GM21390 (cell line): ENCODE measurements around the gene CPA5.
"Not testable (repeated sequence)": the region's sequence is repeated elsewhere in the genome, so short reads cannot be mapped to it uniquely, and the experiment has no call there.

Experiments
- ATAC-seq: cut with Tn5 transposase; IDR thresholded peaks from one replicate; pipeline ENCODE4 v1.9.1; 2021; ENCODE audit not compliant: unreplicated experiment

The CPA5 gene, protein sequence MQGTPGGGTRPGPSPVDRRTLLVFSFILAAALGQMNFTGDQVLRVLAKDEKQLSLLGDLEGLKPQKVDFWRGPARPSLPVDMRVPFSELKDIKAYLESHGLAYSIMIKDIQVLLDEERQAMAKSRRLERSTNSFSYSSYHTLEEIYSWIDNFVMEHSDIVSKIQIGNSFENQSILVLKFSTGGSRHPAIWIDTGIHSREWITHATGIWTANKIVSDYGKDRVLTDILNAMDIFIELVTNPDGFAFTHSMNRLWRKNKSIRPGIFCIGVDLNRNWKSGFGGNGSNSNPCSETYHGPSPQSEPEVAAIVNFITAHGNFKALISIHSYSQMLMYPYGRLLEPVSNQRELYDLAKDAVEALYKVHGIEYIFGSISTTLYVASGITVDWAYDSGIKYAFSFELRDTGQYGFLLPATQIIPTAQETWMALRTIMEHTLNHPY

DNA sequence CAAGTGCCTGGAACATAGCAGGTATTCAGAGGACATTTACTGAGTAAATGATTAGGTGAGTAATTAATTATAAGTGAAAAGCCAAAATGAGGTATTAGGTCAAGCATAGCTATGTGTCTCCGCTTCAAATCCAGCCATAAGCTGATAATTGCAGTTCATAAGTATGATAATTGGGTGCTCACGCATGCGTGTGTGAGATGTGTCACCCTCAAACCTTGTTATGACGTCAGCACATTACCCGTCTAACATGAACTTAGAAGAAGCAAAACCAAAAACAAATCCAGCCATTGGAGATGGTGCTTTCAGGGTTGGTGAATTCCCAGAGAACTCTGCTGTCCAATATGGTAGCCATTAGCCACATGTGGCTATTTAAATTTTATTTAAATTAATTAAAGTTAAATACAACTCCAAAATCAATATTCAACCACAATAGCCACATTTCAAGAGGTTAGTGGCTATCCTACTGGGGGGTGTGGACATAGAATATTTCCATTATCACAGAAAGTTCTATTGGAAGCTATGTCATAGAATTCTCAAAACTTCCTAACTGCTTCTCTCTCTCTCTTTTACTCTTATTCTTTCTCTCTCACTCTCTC is at the start of gene CPA5:
TSS of gene CPA5 (plus strand) at position 546 of the 596 bp plus-strand sequence. CDS start 1,670 bp downstream, outside the sequence.
- ATAC-seq: no peak

DNA sequence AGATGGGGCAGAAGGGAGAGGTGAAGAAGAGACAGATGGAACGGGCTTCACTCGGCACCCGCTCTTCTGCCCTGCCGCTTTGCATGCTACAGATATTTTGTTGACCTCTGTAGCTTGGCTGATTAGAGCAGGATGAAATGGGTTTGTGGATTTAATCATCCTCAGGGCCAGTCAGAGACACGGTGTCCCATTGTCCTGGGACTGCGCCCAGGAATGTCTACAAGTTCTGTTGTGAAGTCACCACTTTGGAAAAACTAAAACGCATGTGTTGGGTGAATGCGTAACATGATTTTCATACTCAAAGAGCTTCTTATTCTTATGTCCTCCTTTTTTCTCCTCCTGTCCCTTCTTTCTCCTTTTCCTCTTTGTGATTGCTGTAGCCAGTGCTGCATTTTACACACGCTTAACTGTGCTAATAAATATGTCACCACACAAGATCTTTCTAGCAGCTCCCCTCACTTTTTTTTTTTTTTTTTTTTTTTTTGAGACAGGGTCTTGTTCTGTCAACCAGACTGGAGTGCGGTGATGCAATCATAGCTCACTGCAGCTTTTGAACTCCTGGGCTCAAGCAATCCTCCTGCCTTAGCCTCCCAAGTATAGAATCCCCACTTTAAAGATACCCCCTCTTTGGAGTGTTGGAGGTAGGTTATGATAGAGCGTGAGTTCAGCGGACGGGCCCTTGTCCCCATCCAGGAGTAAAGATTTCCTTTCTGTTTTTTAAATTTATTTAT is 48.2 kb upstream of the CPA5 start:
- ATAC-seq: no peak

DNA sequence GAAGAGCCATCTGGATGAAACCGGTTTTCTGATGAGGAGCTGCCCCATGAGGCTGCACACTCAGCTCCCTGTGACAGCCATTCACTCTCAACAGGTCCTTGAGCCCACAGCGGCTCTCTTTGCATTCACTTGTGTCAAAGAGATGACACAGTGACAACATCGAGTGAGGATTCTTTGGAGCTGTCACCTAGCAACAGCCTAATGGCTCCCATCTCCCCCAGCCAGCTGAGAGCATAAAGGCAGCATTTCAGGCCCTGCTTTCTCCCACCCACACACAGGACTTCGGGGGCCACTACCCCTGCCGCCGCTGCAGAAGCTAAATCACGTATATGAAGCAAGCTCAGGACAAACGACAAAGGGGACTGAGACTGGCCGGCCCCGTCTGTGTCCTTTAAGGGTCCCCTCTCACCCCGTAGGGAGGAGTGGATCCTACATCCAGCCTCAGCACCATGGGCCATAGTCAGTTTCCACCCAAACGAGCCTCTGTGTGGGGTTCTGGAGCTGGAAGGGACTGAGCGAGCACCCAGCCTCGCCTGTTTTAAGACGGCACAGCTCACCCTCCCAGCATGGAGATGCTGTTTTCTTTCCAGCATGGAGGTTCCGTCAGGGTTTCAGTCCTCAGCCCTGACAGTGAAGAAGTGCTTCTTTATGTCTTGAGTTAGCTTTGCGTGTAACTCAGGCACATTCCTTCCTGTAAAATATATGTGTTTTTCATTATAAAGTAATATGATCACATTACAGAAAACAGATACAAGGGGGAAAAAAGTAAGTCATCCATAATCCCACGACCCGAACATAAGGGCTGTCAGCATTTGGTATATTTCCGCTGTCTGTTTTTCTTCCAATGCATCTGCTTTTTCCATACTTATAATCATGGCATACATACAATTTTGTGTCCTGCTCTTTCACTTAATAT is 46.7 kb upstream of the CPA5 start:
- no peak for ATAC-seq

DNA sequence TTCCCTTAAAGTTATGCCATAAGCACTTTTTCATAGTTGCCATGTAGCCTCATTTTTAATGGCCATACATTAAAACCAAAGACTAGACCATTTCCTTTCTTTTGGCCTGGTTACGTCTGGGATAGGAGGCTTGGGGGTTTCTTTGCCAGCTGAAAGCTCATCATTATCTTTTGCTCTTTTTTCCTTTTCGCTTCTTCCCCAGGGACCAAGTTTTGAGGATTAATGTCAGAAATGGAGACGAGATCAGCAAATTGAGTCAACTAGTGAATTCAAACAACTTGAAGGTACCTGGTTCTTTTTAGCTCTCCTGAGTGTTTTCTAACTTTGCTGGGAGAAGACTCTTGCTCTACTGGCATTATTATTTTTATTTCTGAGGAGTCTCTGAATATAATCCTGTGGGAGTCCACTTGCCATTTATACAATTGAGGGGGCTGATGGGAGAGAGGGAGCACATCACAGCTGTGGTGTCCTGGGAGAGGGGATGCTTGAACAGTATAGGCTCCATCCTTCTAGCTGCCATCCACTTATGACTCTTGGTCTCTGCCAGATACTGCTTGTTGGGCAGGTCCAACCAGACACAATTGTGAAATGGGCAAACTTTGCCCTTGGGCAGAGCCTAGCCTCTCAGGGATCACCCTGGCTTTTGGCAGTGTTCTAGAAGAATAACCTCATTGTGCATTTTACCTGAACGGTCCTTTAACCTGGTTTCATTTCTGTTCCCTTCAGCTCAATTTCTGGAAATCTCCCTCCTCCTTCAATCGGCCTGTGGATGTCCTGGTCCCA is 45.9 kb upstream of the CPA5 start:
- no peak for ATAC-seq

DNA sequence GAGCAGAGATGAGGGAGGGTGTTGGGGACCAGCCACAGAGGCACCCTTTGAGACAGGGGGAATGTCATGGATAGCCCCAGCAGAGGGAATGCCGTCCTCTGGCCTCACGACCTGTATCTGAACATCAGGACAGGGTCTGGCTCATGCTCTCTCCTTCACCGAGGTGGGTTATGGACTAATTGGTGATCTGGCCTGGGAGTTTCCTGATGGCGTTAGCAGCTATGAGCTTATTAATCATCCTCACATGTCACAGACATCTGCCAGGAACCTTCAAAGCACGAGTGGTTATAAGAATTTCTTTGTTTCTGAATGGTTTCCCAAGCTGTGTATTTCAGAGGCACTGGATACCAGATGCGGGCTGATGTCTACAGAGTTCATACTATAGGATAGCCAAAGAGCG is 44.8 kb upstream of the CPA5 start:
- no peak for ATAC-seq

DNA sequence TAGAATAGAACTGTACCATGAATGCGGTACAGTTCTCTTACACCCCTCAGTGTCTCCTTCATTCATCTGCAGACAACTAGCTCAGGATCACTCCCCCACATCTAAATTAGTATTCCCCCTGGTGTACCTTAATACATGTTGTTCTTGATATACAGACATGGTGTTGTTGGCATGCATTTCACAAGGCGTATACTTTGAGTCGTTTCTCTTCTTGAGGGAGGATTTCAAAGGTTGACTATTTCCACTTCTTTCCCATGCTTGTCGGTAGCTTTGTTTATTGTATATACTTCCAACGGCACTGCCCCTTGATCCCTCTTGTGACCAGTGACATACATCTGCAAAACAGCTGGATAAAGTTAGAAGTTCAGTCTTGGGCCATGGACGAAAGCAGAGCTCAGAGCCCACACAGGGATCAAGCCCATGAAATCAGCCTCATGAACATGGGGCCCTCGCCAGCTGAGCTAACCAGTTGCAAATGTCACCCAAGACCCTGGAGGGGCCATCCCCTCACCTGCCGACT is 43.1 kb upstream of the CPA5 start:
- no peak for ATAC-seq

DNA sequence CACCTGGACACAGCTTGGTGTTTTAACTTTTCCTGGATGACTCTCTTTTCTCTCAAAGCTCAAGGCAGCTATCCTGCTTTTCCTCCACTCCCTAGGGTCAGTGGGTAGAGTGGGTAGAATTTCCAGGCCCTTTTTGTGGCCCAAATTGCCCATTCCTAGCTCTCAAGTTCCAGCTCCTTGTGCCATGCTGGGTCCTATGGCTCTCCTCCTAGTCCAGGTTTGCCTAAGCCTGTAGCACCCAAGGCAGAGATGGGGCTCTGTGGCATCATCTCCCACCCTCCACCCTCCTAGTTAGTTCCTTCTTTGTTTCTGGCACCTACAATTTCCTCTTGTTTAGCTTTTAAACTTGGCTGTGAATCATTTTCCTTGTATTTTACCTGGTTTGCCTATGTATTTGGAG is 42.0 kb upstream of the CPA5 start:
- no peak for ATAC-seq

DNA sequence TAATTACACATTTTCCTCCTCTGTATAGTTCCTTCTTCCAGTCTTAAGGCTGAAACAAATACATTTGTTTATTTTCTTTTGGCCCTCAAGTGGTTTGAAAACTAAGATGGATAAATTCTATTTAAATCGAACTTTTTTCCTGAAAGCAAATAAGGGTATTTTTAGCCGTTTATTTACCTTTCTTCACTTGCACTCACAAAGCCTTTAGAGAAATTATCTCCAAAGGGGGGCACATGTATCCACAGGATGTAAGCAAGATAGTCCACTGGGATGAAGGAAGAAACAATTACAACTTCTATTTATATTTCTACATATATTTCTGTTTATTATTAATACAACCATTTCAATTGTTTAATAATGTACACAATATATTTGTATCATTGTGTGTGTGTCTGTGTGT is 41.5 kb upstream of the CPA5 start:
- ATAC-seq: no peak

DNA sequence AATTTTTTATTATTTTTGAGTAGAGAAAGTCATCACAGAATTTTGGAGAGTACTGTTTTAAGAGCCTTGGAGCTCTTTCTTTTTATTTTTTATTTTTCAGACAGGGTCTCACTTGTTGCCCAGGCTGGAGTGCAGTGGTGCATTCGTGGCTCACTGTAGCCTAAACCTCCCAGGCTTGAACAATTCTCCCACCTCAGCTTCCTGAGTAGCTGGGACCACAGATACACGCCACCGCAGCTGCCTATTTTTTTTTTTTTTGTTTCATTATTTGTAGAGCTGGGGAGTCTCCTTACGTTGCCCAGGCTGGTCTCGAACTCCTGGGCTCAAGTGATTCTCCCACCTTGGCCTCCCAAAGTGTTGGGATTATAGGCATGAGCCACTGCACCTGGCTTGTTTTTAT is 41.1 kb upstream of the CPA5 start:
- ATAC-seq: no peak

DNA sequence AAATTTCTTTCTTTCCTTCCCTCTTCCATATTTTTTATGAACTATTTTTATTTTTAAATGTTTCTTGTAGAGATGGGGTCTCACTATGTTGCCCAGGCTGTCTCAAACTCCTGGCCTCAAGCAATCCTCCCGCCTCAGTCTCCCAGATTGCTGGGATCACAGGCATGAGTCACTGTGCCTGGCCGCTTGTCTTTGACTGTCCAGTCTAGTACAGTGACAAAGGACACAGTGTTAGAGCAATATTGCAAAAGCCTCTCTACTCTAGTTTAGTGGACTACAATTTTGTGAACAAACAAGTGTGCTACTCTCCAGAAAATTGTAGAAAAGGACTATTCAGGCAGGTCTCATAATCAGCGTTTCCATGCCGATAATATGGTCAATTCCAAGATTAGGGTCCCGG is 40.6 kb upstream of the CPA5 start:
- ATAC-seq: no peak

DNA sequence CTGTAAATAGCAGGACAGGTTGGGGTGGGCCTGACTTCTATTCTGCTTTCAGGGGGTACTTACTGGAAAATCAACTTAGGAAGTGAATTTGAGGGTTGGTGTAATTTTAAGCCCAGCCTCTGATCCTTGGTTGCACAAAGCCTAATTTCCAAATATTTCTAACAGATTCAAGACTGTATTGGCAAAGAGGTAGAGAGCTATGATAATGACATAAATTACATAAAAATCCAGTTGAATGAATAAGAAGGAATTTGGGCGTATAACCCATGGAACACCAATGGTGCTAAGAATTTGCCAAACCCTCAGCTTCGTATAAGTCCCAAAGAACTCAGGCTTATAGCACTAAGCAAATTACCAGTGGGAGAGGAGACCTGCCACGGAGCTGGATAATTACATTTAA is 39.7 kb upstream of the CPA5 start:
- no peak for ATAC-seq

DNA sequence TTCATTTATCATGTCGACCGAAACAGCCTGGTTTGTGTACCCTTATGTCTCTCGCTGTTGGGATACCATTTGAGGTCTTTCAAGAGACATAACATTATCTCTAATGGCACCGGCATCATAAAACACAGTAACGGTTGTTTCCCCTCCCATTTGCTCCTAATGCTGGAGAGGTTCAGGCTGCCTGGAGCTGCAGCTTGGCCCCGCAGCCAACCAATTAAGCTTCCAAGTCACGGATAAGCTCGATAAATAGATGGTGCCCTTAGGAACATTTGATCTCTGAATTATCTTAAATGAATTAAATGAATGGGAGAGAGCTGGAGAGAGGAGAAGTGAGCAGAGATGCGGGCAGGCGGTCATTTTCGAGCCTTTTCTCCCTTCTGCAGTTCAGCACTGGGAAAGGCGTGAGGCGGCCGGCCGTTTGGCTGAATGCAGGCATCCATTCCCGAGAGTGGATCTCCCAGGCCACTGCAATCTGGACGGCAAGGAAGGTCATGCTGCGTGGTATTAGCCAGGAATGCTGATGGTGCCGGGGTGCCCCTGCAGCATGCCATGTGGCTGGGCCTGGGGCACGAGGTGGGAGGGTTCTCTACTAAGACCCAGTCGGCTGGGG is 39.1 kb upstream of the CPA5 start:
- ATAC-seq: no peak

DNA sequence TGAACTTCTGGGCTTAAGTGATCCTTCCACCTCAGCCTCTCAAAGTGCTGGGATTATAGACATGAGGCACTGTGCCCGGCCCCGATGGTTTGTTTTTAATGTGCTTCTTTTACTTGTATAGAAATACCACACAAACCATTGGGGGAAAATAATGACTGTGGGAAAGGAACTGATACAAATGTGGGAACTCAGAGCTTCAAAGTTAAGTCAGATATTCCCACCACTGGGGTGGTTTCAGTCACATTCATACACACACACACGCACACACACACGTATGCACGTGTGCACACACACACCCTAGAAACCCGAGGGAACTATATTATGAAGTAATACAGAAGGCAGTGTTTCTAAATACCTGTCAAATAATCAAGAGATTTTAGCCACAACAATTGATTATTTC is 34.6 kb upstream of the CPA5 start:
- no peak for ATAC-seq

DNA sequence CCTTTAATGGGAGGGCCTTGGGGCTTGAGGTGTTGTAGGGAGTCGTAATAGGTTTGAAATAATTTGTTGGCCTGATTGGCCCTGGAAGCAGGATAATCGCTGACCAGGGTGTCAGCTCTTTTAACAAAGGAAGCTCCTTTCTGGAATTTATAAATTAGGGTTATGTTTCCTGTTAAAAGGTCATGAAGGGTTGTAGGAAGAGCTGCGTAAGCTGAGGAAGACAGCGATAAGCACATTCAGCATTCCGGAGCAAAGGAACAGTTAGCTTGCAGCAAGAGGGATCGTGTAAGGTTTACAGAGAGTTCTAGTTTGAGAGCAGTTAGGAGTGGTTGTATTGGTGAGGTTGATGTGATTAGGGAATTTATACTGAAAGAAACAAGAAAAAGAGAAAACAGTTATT is 30.3 kb upstream of the CPA5 start:
- ATAC-seq: no peak

DNA sequence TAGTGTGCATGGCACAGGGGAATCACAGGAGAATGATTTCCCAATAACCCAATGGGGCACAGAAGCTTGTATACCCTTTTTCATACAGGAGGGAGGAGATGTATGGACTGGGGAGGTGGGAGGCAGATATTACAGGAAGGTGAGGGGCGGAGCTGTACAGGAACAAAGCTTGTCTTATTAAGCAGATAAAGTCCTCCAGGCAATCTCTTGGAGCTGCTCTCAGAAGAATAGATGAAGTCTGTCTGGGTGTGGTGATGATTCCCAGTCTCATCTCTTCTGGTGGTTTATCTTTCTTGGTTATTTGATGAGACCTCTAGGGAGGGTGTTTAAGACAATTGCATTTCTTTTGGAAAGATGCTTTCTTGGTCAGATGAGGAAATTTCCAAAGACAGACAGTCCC is 25.1 kb upstream of the CPA5 start:
- no peak for ATAC-seq

DNA sequence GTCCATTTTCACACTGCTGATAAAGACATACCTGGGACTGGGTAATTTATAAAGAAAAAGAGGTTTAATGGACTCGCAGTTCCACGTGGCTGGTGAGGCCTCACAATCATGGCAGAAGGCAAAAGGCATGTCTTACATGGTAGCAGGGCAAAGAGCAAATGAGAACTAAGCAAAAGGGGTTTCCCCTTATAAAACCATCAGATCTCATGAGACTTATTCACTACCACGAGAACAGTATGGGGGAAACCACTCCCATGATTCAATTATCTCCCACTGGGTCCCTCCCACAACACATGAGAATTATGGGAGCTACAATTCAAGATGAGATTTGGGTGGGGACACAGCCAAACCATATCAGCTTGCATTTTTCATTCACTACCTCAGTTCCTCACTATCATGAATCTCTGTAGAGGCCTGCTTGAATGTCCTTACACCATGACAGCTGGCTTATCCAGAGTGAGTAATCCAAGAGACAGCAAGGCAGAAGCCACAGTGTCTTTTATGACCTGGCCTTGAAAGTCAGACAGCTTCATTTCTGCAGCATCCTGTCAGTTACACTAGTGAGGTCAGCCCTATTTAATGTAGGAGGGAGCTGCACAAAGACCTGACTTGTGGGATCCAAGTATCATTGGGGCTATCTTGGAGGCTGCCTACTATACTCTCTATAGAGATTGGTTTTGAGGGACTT is 22.9 kb upstream of the CPA5 start:
- ATAC-seq: not testable (repeated sequence)

DNA sequence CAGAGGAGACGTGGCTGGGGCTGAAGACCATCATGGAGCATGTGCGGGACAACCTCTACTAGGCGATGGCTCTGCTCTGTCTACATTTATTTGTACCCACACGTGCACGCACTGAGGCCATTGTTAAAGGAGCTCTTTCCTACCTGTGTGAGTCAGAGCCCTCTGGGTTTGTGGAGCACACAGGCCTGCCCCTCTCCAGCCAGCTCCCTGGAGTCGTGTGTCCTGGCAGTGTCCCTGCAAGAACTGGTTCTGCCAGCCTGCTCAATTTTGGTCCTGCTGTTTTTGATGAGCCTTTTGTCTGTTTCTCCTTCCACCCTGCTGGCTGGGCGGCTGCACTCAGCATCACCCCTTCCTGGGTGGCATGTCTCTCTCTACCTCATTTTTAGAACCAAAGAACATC is 22.0 kb upstream of the CPA5 start:
- no peak for ATAC-seq

DNA sequence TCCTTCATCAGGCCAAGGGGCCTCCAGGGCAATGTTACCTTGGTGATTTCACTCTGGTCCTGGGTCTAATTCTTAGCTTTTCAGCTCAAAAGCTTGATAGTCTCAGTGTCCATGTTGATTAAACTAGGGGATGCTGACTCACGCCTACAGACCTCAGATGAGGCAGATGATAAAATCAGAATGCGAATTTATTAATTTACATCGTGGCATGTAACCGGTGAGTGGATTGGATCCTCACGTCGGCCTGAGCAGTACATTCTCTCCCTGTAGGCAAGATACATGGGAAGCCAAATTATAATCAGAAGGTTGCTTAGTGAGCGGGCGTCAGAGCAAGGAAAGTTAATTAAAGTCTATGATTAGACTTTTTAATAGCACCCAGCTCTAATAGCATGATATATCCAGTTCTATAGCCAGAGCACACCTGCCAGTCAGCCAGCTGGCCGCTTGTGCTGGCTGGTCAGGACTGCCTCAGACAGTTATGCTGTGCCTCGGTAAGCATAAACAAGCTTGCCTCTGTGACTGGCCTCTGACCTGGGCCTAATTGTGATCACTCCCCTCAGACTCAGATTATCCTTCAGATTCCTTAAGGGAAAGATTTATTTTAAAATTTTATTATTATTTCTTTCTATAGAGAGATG is 20.2 kb upstream of the CPA5 start:
- ATAC-seq: no peak

DNA sequence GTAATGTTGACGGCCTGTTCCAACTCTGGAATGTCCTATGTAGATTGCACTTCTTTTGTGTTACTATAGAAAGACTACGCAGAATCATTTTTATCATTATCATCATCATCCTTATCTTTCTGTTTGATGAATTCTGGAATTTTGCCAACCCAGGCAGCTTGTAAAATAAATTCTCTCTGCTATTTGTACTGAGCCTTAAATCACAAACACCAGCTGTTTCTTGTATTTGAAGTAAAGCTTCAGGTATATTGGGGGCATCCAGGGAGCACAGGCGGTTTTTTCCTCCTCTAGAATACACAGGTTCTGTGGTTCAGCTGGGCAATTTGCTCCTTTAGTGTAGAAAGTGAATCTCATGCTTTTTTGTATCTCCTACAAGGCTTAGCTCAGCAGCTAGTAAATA is 14.9 kb upstream of the CPA5 start:
- no peak for ATAC-seq
